IMR-90 (cell line): ENCODE results near the gene USH2A. TPM values are rescaled to one million over a fixed set of nuclear protein-coding genes. Genes with fewer than 3 reads are reported as not detected.

Source experiments
- ATAC-seq: fragments of 200-7000 bp; cut with Tn5 transposase; 2 replicates; pipeline ENCODE4 v1.9.1; 2020; ENCODE audit warnings: low read depth, mild to moderate bottlenecking, moderate library complexity
- BruUV-seq: library from RNA; stranded (reverse); fragments of 400-500 nt; replicated peaks from 2 replicates; lab custom pipeline; 2021; lab: Mats Ljungman, UMichigan
- CTCF ChIA-PET: fragments of 300-600 bp; formaldehyde crosslinking; extraction: SDS; loops from one replicate; lab custom pipeline; 2021; ENCODE audit warnings: antibody characterized with exemption; lab: Yijun Ruan, JAX
- POLR2A ChIA-PET: fragments of 300-600 bp; sonication (Branson Sonifier 250); formaldehyde crosslinking; loops from one replicate; lab custom pipeline; 2022; ENCODE audit warnings: antibody characterized with exemption; ENCODE audit not compliant: unreplicated experiment; lab: Charles Lee
- DNase-seq: peaks from one replicate; pipeline ENCODE4 v3.0.0; 2013
- H2AFZ ChIP-seq: replicated peaks from 2 replicates; pipeline ENCODE3; 2013; ENCODE audit warnings: low read length, mild to moderate bottlenecking; ENCODE audit not compliant: poor library complexity
- H2AK5ac ChIP-seq: 2 replicates; pipeline ENCODE4 v1.6.1; 2013; ENCODE audit warnings: low read depth, low read length, inconsistent platforms
- H2AK9ac ChIP-seq: replicated peaks from 2 replicates; pipeline ENCODE3; 2013; ENCODE audit warnings: mild to moderate bottlenecking, low read depth, low read length, moderate library complexity; ENCODE audit not compliant: poor library complexity
- H2BK120ac ChIP-seq: 2 replicates; pipeline ENCODE4 v1.6.1; 2013; ENCODE audit warnings: low read depth, low read length, inconsistent platforms
- H2BK15ac ChIP-seq: 3 replicates; pipeline ENCODE4 v1.6.1; 2013; ENCODE audit warnings: low read depth, low read length, inconsistent platforms
- H2BK20ac ChIP-seq: 2 replicates; pipeline ENCODE4 v1.6.1; 2013; ENCODE audit warnings: low read depth, mild to moderate bottlenecking, inconsistent platforms, low read length, moderate library complexity
- H2BK5ac ChIP-seq: 2 replicates; pipeline ENCODE4 v1.6.1; 2013; ENCODE audit warnings: mild to moderate bottlenecking, low read depth, low read length, inconsistent platforms; ENCODE audit not compliant: poor library complexity, severe bottlenecking
- H3K14ac ChIP-seq: replicated peaks from 2 replicates; pipeline ENCODE4 v1.6.1; 2013; ENCODE audit warnings: low read depth, low read length, inconsistent platforms
- H3K18ac ChIP-seq: 2 replicates; pipeline ENCODE4 v1.6.1; 2013; ENCODE audit warnings: low read depth, low read length, control low read depth
- H3K23ac ChIP-seq: 2 replicates; pipeline ENCODE4 v1.6.1; 2013; ENCODE audit warnings: low read depth, low read length, inconsistent platforms
- H3K27ac ChIP-seq: 2 replicates; pipeline ENCODE4 v1.5.1; 2013; ENCODE audit warnings: mild to moderate bottlenecking, control low read depth, low read length; ENCODE audit not compliant: insufficient read depth
- H3K27me3 ChIP-seq: 2 replicates; pipeline ENCODE4 v1.6.1; 2013; ENCODE audit warnings: low read length; ENCODE audit not compliant: control insufficient read depth, insufficient read depth
- H3K36me3 ChIP-seq: 2 replicates; pipeline ENCODE4 v1.6.1; 2013; ENCODE audit warnings: low read length, mixed read lengths; ENCODE audit not compliant: control insufficient read depth, insufficient read depth
- H3K4ac ChIP-seq: 2 replicates; pipeline ENCODE4 v1.6.1; 2013; ENCODE audit warnings: low read depth, low read length, inconsistent platforms
- H3K4me1 ChIP-seq: 2 replicates; pipeline ENCODE4 v1.6.1; 2013; ENCODE audit warnings: low read length, mixed read lengths; ENCODE audit not compliant: control insufficient read depth, insufficient read depth
- H3K4me2 ChIP-seq: 2 replicates; pipeline ENCODE4 v1.6.1; 2013; ENCODE audit warnings: low read depth, mild to moderate bottlenecking, control low read depth, low read length, moderate library complexity
- H3K4me3 ChIP-seq: 2 replicates; pipeline ENCODE4 v1.5.1; 2013; ENCODE audit warnings: low read depth, mild to moderate bottlenecking, control low read depth, low read length, moderate library complexity; ENCODE audit not compliant: insufficient read depth
- H3K56ac ChIP-seq: 2 replicates; pipeline ENCODE4 v1.6.1; 2013; ENCODE audit warnings: low read length, inconsistent platforms; ENCODE audit not compliant: insufficient read depth; ENCODE audit errors: extremely low read depth
- H3K79me1 ChIP-seq, 2 experiments: 2 replicates each; pipeline ENCODE4 v1.6.1; 2013; ENCODE audit warnings: low read length in 2 of 2, inconsistent platforms in 1 of 2, low read depth in 1 of 2
- H3K9ac ChIP-seq: 2 replicates; pipeline ENCODE4 v1.6.1; 2013; ENCODE audit warnings: low read depth, low read length, control low read depth
- H3K9me1 ChIP-seq: 2 replicates; pipeline ENCODE4 v1.6.1; 2013; ENCODE audit warnings: low read length, inconsistent platforms; ENCODE audit not compliant: insufficient read depth
- H3K9me3 ChIP-seq: 2 replicates; pipeline ENCODE4 v1.6.1; 2013; ENCODE audit warnings: low read length; ENCODE audit not compliant: control insufficient read depth, insufficient read depth
- H4K20me1 ChIP-seq: 2 replicates; pipeline ENCODE4 v1.6.1; 2013; ENCODE audit warnings: low read length, inconsistent platforms; ENCODE audit not compliant: insufficient read depth
- H4K5ac ChIP-seq: 2 replicates; pipeline ENCODE4 v1.6.1; 2013; ENCODE audit warnings: mild to moderate bottlenecking, low read depth, low read length, control low read depth
- H4K8ac ChIP-seq, 2 experiments: 2 replicates each; pipeline ENCODE4 v1.6.1; 2013; ENCODE audit warnings: low read depth in 2 of 2, low read length in 2 of 2, control low read depth in 1 of 2, inconsistent platforms in 1 of 2
- H4K91ac ChIP-seq: 2 replicates; pipeline ENCODE4 v1.6.1; 2013; ENCODE audit warnings: low read depth, low read length, inconsistent platforms; ENCODE audit not compliant: insufficient read depth
- BHLHE40 ChIP-seq: fragments of 150-350 bp; IDR thresholded peaks from 2 replicates; pipeline ENCODE4 v1.6.1; 2016; ENCODE audit warnings: mild to moderate bottlenecking, low read depth, low read length
- CEBPB ChIP-seq: IDR thresholded peaks from 2 replicates; pipeline ENCODE4 v1.6.1; 2012; ENCODE audit warnings: low read depth, low read length, improper control_type of control experiment
- CHD1 ChIP-seq: IDR thresholded peaks from 2 replicates; pipeline ENCODE4 v1.6.1; 2012; ENCODE audit warnings: low read depth, low read length, improper control_type of control experiment
- MAFK ChIP-seq: IDR thresholded peaks from 2 replicates; pipeline ENCODE4 v1.6.1; 2012; ENCODE audit warnings: low read depth, low read length, improper control_type of control experiment
- MAZ ChIP-seq: IDR thresholded peaks from 2 replicates; pipeline ENCODE4 v1.6.1; 2012; ENCODE audit warnings: low read depth, mild to moderate bottlenecking, low read length, improper control_type of control experiment, moderate library complexity, borderline replicate concordance
- MXI1 ChIP-seq: IDR thresholded peaks from 2 replicates; pipeline ENCODE4 v1.6.1; 2012; ENCODE audit warnings: low read depth, mild to moderate bottlenecking, low read length, moderate library complexity, borderline replicate concordance
- NFE2L2 ChIP-seq: fragments of 150-350 bp; IDR thresholded peaks from 2 replicates; pipeline ENCODE4 v1.6.1; 2016; ENCODE audit warnings: low read depth, mild to moderate bottlenecking, low read length
- POLR2A ChIP-seq: IDR thresholded peaks from 2 replicates; pipeline ENCODE4 v1.6.1; 2012; ENCODE audit warnings: mild to moderate bottlenecking, low read depth, low read length
- RAD21 ChIP-seq: IDR thresholded peaks from 2 replicates; pipeline ENCODE4 v1.6.1; 2012; ENCODE audit warnings: low read length, improper control_type of control experiment
- RCOR1 ChIP-seq: IDR thresholded peaks from 2 replicates; pipeline ENCODE4 v1.6.1; 2012; ENCODE audit warnings: mild to moderate bottlenecking, low read length, improper control_type of control experiment; ENCODE audit not compliant: insufficient replicate concordance
- RFX5 ChIP-seq: IDR thresholded peaks from 2 replicates; pipeline ENCODE4 v1.8.0; 2012; ENCODE audit warnings: low read depth, mild to moderate bottlenecking, low read length, moderate library complexity
- SMC3 ChIP-seq: fragments of 150-350 bp; IDR thresholded peaks from 2 replicates; pipeline ENCODE4 v1.6.1; 2016; ENCODE audit warnings: low read depth, mild to moderate bottlenecking, antibody characterized with exemption, low read length, moderate library complexity
- dilution Hi-C: fragments of 300-500 bp; cut with HindIII; formaldehyde crosslinking; loops from one replicate; pipeline ENCODE4 v1.14.3; 2018; ENCODE audit warnings: low sequenced_read_pairs; ENCODE audit not compliant: unreplicated experiment
- in situ Hi-C: fragments of 300-500 bp; cut with MboI; formaldehyde crosslinking; loops from 3 replicates; pipeline ENCODE4 v1.14.3; 2019; ENCODE audit warnings: low sequenced_read_pairs, inconsistent platforms, mixed read lengths
- intact Hi-C: fragments of 100-400 bp; cut with micrococcal nuclease; formaldehyde crosslinking; loops from 2 replicates; pipeline ENCODE4 v1.10.0; 2022
- polyA plus RNA-seq, 3 experiments: library from polyadenylated mRNA; depleted of rRNA; stranded (reverse); fragments of >200 nt; gene quantifications; 2 replicates each; pipeline ENCODE4 v1.2.3, GENCODE V29; 2012; ENCODE audit warnings: low replicate concordance in 1 of 3
- total RNA-seq: library from RNA; depleted of rRNA; stranded (reverse); fragments of >200 nt; gene quantifications from 2 replicates; pipeline ENCODE4 v1.2.3, GENCODE V29; 2012
- TF ChIP-seq, protein P1 (sequence below): fragments of 150-350 bp; IDR thresholded peaks from 2 replicates; pipeline ENCODE4 v1.6.1; 2017; ENCODE audit warnings: mild to moderate bottlenecking, antibody characterized with exemption, low read length, low read depth
- TF ChIP-seq, protein P2 (sequence below): fragments of 150-350 bp; IDR thresholded peaks from 2 replicates; pipeline ENCODE4 v1.6.1; 2016; ENCODE audit warnings: low read depth, mild to moderate bottlenecking, low read length, moderate library complexity, borderline replicate concordance
- TF ChIP-seq, protein P3 (sequence below): conservative IDR thresholded peaks from 2 replicates; pipeline ENCODE4 v1.5.1; 2012; ENCODE audit warnings: mild to moderate bottlenecking, low read depth, low read length, improper control_type of control experiment

Gene USH2A
- total and polyA plus RNA-seq, 2 of the 4 experiments (the other 2 are of a cell fraction), result under 0.01 to 0.02 TPM

DNA sequence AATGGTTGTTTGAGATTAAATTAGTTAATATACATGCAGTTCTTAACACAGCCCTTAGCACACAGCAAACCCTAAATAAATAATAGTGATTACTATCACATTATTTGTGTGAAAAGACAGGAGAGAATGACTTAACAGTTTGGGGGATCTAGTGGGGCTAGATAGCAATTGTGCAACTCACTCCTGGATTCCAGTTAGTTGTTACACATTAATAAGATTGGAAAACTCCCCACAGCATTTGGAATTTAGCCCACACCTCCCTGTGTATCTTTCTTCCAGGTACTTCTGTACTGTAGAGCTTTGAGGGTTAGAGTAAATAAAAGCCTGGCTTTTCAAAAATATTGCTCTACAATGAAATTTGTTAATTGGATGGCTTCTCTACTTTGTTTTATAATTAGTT, 763.0 kb downstream of the USH2A start:
- H3K4me1 ChIP-seq, result peaks cover 2% of the 10 kb centered on the region; the same call in 1 of the 2 replicates
- in situ Hi-C loops, result no loop called here
- H3K4me3 ChIP-seq, result no peak overlapping the region
- no peaks in the 10 kb centered on the region for H3K79me1 ChIP-seq
- ChIA-PET CTCF (no interaction called here), POLR2A (no interaction called here)
- no peak overlapping the region for H2BK5ac ChIP-seq
- no peak overlapping the region for H4K91ac ChIP-seq
- dilution Hi-C loops, result no loop called here
- no peak overlapping the region for H3K18ac ChIP-seq
- no peak overlapping the region for H3K9ac ChIP-seq
- ATAC-seq (no peak), DNase-seq (no peak)
- H4K20me1 ChIP-seq, result no peaks in the 10 kb centered on the region
- no peak overlapping the region for H2AK5ac ChIP-seq
- H3K9me1 ChIP-seq, result no peaks in the 10 kb centered on the region
- no peak overlapping the region for H2BK15ac ChIP-seq
- no peak overlapping the region for H3K23ac ChIP-seq
- H3K27me3 ChIP-seq, result no peaks in the 10 kb centered on the region
- H4K8ac ChIP-seq, result no peak overlapping the region
- TF ChIP-seq MAZ (no peak), MAFK (no peak), CEBPB (no peak), MXI1 (no peak), NFE2L2 (no peak), CHD1 (no peak), BHLHE40 (no peak), RCOR1 (no peak), POLR2A (no peak), RFX5 (no peak), RAD21 (no peak), SMC3 (no peak)
- TF ChIP-seq, protein P1, sequence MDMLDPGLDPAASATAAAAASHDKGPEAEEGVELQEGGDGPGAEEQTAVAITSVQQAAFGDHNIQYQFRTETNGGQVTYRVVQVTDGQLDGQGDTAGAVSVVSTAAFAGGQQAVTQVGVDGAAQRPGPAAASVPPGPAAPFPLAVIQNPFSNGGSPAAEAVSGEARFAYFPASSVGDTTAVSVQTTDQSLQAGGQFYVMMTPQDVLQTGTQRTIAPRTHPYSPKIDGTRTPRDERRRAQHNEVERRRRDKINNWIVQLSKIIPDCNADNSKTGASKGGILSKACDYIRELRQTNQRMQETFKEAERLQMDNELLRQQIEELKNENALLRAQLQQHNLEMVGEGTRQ, result no peak
- TF ChIP-seq, protein P2, sequence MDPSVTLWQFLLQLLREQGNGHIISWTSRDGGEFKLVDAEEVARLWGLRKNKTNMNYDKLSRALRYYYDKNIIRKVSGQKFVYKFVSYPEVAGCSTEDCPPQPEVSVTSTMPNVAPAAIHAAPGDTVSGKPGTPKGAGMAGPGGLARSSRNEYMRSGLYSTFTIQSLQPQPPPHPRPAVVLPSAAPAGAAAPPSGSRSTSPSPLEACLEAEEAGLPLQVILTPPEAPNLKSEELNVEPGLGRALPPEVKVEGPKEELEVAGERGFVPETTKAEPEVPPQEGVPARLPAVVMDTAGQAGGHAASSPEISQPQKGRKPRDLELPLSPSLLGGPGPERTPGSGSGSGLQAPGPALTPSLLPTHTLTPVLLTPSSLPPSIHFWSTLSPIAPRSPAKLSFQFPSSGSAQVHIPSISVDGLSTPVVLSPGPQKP, result no peak
- TF ChIP-seq, protein P3, sequence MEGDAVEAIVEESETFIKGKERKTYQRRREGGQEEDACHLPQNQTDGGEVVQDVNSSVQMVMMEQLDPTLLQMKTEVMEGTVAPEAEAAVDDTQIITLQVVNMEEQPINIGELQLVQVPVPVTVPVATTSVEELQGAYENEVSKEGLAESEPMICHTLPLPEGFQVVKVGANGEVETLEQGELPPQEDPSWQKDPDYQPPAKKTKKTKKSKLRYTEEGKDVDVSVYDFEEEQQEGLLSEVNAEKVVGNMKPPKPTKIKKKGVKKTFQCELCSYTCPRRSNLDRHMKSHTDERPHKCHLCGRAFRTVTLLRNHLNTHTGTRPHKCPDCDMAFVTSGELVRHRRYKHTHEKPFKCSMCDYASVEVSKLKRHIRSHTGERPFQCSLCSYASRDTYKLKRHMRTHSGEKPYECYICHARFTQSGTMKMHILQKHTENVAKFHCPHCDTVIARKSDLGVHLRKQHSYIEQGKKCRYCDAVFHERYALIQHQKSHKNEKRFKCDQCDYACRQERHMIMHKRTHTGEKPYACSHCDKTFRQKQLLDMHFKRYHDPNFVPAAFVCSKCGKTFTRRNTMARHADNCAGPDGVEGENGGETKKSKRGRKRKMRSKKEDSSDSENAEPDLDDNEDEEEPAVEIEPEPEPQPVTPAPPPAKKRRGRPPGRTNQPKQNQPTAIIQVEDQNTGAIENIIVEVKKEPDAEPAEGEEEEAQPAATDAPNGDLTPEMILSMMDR, result no peak
- H3K4me2 ChIP-seq, result no peak overlapping the region
- no peak overlapping the region for H3K27ac ChIP-seq
- no peak overlapping the region for H3K14ac ChIP-seq
- no TSS peak for BruUV-seq
- intact Hi-C loops, result no loop called here
- H3K9me3 ChIP-seq, result no peaks in the 10 kb centered on the region
- no peak overlapping the region for H2BK20ac ChIP-seq
- no peaks in the 10 kb centered on the region for H3K36me3 ChIP-seq
- H2AK9ac ChIP-seq, result no peak overlapping the region
- H4K5ac ChIP-seq, result no peak overlapping the region
- no peak overlapping the region for H2AFZ ChIP-seq
- H3K56ac ChIP-seq, result no peak overlapping the region
- no peak overlapping the region for H3K4ac ChIP-seq
- H2BK120ac ChIP-seq, result no peak overlapping the region
